ENCODE data around the gene STRIP2.
A peak's percentile ranks its signal among the peaks of the same experiment; 100 is the strongest.
"Not testable (repeated sequence)": the region's sequence is repeated elsewhere in the genome, so short reads cannot be mapped to it uniquely, and the experiment has no call there.

The STRIP2 gene

GRCh38 chr7:129493555-129493954 is 59.3 kb downstream of the STRIP2 start:
- DNase-seq (ENCODE audit: low read depth in 2 of 3, low spot score in 2 of 3) = no peak

DNA sequence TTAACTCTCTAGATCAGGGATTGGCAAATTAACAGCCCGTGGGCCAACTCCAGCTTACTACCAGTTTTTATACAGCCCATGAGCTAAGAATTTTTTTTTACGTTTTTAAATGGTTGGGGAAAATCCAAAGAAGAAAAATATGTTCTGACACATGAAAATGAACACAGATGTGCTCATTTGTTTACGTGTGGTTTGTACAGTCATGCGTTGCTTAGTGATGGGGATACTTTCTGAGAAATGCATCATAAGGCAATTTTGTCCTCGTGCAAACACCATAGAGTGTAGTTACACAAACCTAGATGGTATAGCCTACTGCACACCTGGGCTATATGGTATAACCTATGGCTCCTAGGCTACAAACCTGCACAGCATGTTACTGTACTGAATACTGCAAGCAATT is 59.8 kb downstream of the STRIP2 start:
- DNase-seq (ENCODE audit: low read depth in 2 of 3, low spot score in 2 of 3) = no peak

- DNase-seq (ENCODE audit: low read depth in 2 of 3, low spot score in 2 of 3) = no peak
Measured at GRCh38 chr7:129495987-129496386, 61.8 kb downstream of the STRIP2 start.

DNA sequence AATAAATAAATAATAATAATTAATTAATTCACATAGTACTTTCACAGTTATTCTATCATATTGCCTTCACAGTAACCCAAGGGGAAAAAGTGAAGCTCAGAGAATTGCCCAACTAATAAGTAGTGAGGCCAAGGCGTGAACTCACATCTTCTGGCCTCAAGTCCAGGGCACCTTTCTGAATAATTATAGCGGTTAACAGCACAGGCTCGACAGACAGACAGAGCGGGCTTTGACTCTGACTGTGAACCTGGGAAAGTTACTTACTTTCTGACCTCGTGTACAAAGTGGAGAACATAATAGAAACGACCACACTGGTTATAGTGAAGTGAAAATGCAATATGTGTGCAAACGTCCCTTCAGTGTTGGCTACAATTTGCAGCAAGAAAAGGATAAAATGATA is 62.4 kb downstream of the STRIP2 start:
- no peak for DNase-seq (ENCODE audit: low read depth in 2 of 3, low spot score in 2 of 3)

GRCh38 chr7:129497156-129497555 is 62.9 kb downstream of the STRIP2 start:
- no peak for DNase-seq (ENCODE audit: low read depth in 2 of 3, low spot score in 2 of 3)

DNA sequence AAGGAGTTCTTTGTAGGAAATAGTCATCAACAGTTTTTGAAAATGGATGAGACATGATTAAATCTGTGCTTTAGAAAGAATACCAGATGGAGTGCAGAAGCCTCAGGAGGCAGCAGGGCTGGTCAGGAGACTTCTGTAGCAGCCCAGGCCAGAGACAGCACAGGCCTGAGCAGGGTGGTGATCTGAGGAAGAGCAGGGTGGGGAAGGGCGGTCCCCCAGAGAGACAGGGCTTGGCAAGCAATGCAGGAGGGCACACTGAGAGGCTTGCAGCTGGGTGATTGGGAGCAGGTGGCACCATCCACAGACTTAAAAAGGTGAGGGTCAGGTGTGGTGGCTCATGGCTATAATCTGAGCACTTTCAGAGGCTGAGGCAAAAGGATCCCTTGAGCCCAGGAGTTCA is 63.8 kb downstream of the STRIP2 start:
- DNase-seq (ENCODE audit: low read depth in 2 of 3, low spot score in 2 of 3) = no peak

- DNase-seq (ENCODE audit: low read depth in 2 of 3, low spot score in 2 of 3) = no peak
Measured at GRCh38 chr7:129499999-129500398, 65.8 kb downstream of the STRIP2 start.

DNA sequence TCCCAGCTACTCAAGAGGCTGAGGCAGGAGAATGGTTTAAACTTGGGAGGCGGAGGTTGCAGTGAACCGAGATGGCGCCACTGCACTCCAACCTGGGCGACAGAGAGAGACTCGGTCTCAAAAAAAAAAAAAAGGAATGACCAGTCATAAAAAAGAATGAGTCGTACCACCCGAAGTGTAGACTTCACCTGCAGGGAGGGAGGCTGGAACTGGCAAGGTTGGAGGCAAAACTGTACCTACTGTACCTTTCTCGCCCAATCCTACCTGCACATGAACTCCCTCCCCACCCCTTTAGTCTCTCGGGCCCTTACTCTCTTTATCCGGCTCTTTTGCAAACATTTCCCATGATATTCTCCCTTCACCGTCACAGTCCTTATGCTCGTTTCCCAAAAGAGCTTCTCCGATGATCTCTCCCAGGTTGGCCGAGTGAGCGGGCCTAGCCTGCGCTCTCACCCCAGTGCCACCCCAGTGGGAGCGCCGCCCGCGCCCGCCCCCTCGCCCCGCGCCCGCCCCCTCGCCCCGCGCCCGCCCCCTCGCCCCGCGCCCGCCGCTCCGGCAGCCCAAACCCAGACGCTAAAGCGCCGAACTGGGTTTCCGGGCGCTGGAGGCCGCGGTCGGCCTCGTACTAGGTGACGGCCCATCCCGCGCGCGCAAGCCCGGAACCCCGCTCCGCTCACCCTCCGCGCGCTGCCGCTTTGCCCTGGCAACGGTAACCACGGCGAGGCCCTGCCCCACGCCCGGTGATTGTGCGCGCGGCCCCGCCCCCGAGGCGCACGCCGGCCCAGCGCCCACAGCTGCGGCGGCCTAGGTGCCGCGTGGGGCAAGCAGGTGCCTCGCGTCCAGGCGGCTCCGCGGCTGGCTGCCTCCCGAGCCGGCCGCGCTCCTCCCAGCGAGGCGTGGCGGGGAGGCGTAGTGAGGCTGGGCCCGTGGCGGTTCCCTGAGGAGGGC is 67.8 kb downstream of the STRIP2 start, which contains the start of gene SMKR1:
Gene SMKR1, plus strand, starts transcription at position 772 of the 948 bp plus-strand sequence. CDS start 294 bp downstream, outside the sequence.
- peak; percentile 66 to 79 (median 68) for DNase-seq (ENCODE audit: low read depth in 2 of 3, low spot score in 2 of 3)

GRCh38 chr7:129502708-129503685 is 68.8 kb downstream of the STRIP2 start:
- no peak for DNase-seq (ENCODE audit: low read depth in 2 of 3, low spot score in 2 of 3)

DNA sequence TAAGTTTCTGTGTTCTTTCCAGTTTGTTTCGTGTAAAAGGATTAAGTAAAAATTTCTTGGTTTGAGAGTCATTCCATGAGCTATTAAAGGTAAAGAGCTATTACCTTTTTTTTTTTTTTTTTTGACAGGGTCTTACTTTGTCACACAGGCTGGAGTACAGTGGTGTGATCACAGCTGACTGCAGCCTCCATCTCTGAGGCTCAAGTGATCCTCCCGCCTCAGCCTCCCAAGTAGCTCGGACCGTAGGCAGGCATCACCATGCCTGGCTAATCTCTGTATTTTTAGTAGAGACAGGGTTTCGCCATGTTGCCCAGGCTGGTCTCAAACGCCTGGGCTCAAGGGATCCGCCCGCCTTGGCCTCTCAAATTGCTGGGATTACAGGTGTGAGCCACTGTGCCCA is 69.5 kb downstream of the STRIP2 start:
- DNase-seq (ENCODE audit: low read depth in 2 of 3, low spot score in 2 of 3) = no peak

DNA sequence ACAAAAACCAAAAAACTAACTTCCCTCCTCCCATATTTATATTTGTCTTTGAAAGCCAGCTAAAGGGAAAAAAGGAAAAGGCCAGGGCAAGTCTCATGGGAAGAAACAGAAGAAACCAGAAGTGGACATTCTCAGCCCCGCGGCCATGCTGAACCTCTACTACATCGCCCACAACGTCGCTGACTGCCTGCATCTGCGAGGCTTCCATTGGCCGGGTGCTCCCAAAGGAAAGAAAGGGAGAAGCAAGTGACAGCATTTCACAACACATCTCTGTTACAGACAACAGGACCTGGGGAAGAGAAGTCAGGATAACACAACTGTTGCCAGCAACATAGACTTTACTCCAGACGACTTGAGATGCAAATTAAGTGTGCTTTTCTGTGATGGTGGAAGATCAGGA is 78.0 kb downstream of the STRIP2 start:
- DNase-seq (ENCODE audit: low read depth in 2 of 3, low spot score in 2 of 3) = no peak

GRCh38 chr7:129513546-129513945 is 79.3 kb downstream of the STRIP2 start:
- no peak for DNase-seq (ENCODE audit: low read depth in 2 of 3, low spot score in 2 of 3)

DNA sequence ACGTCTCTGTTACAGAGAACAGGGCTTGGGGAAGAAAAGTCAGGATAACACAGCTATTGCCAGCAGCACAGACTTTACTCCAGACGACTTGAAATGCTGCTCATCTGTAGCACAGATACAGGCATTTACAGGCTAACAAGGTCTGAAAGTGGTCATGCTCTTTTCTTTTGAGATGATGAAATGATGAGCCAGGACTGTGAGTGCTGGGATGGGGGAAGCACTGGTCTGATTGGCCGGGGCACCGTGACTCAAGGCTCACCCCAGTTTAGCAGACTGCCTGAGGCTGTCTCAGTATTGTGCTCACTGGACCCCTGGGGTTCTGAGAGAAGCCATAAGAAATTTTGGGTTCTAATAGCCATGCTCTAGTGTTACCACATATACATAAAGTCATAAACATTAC is 80.5 kb downstream of the STRIP2 start:
- DNase-seq (ENCODE audit: low read depth in 2 of 3, low spot score in 2 of 3) = no peak

DNA sequence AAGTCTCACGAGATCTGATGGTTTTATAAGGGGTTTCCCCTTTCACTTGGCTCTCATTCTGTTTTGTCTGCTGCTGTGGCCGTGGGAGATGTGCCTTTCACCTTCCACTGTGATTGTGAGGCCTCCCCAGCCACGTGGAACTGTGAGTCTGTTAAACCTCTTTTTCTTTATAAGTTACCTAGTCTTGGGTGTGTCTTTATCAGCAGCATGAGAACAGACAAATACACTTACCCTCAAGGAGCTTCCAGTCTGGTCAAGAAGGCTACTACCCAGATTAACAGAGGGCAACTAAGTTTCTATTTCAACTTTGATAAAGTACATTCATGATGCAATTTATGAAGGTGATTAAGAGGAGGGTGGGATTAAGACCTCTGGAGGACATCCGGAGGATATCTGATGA is 81.1 kb downstream of the STRIP2 start:
- DNase-seq (ENCODE audit: low read depth in 2 of 3, low spot score in 2 of 3) = no peak

DNA sequence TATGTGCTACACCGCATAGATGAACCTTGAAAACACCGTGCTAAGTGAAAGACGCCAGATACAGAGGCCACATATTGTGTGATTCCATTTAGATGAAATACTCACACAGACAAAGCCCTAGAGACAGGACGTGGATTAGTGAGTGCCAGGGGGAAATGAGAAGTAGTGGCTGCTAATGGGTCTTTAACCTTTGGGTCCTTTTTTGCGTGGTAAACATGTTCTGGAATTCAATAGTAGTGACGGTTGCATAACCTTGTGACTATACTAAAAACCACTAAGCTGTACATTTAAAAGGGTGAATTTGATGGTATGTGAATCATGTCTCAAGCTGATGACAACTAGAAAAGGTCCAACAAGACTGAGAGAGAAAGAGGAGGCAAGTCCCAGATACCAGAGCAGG is 83.7 kb downstream of the STRIP2 start:
- no peak for DNase-seq (ENCODE audit: low read depth in 2 of 3, low spot score in 2 of 3)

DNA sequence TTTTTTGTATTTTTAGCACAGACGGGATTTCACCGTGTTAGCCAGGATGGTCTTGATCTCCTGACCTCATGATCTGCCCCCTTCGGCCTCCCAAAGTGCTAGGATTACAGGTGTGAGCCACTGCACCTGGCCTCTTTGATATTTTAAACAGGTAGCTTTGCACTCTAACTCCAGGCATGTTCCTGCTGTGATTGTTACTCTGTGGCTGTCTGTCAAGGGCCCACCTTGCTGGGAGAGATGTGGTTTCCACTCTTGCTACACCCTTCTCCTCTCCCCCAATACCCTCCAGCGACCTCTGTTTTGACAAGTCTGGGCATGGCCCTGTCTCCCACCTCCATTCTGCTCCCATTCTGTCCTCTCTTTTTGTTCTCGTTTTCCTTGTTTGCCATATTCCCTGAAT is 85.2 kb downstream of the STRIP2 start:
- no peak for DNase-seq (ENCODE audit: low read depth in 2 of 3, low spot score in 2 of 3)

- DNase-seq (ENCODE audit: low read depth in 2 of 3, low spot score in 2 of 3) = no peak
Measured at GRCh38 chr7:129522088-129522970, 88.1 kb downstream of the STRIP2 start.

DNA sequence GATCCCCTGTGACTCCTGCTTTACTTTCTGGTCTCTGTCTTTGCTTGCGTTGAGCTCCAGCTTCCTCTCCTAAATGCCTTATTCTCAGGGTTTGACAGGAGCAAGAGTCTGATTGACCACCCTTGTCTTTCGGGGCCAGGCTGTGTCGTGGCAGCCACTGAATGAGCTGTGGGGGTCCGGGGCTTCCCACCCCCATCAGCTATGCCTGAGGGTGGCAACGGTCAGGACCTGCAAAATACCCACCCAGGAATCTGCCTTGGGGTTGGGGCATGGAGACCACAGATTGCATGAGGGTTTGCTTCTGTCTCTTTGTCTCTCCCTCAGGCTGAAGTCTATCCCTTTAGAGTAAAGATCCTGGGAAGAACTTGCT is 88.7 kb downstream of the STRIP2 start:
- no peak for DNase-seq (ENCODE audit: low read depth in 2 of 3, low spot score in 2 of 3)

DNA sequence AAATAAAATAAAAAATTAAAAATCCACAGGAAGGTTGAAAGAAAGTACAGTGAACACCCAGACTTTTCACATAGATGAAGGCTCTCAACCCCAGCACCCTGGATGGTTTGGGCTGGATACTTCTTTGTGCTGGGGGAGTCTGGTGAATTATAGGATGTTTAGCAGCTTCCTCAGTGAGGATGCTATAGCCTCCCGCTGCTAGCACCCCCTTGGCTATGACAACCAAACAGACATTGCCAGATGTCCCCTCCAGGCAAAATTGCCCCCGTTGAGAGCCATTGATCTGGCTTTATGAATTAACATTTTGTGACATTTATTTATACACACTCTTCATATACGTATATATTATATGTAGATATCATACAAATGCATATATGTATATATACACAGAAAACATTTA is 89.7 kb downstream of the STRIP2 start:
- DNase-seq (ENCODE audit: low read depth in 2 of 3, low spot score in 2 of 3) = no peak

- DNase-seq (ENCODE audit: low read depth in 2 of 3, low spot score in 2 of 3) = not testable (repeated sequence)
Measured at GRCh38 chr7:129524405-129524804, 90.2 kb downstream of the STRIP2 start.

Data from activated CD8-positive, alpha-beta memory T cell treated with anti-CD3 and anti-CD28 coated beads for 48 hours (primary cell).